ENCODE results near the gene COLQ.

Gene COLQ

DNA sequence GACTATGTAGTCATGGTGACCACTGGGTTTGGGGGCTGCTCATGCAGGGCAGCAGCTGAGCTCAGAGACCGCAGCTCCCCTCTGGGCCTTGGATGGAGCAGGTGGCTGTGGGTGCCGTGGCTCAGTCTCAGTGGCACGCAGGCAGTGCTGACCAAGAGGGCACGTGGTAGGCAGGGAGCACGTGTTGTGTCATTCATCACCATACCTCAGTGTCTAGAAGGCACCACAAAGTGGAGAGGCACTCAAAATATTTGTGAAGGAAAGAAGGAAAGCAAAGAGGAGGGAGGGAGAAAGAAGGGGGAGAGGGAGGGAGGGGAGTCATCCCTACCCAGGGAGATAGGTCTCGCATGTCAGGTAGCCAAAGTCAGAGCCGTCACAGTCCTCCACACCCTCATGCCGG lies 68.0 kb downstream of the COLQ start:
- DNase-seq (ENCODE audit: low read depth) = no peak
- no peak for TF ChIP-seq CTCF (conservative IDR thresholded peaks at IDR 0.05; ENCODE audit: low read depth, low read length)
- no peak overlapping the region for H3K4me3 ChIP-seq (ENCODE audit: low read depth, low read length)

- H3K4me3 ChIP-seq (ENCODE audit: low read depth, low read length) = no peak overlapping the region
- TF ChIP-seq CTCF (conservative IDR thresholded peaks at IDR 0.05; ENCODE audit: low read depth, low read length) = no peak
- DNase-seq (ENCODE audit: low read depth) = no peak
Measured at GRCh38 chr3:15452961-15453360, 68.5 kb downstream of the COLQ start.

GRCh38 chr3:15452156-15452555 lies 69.3 kb downstream of the COLQ start:
- DNase-seq (ENCODE audit: low read depth) = no peak
- TF ChIP-seq CTCF (conservative IDR thresholded peaks at IDR 0.05; ENCODE audit: low read depth, low read length) = no peak
- no peak overlapping the region for H3K4me3 ChIP-seq (ENCODE audit: low read depth, low read length)

DNA sequence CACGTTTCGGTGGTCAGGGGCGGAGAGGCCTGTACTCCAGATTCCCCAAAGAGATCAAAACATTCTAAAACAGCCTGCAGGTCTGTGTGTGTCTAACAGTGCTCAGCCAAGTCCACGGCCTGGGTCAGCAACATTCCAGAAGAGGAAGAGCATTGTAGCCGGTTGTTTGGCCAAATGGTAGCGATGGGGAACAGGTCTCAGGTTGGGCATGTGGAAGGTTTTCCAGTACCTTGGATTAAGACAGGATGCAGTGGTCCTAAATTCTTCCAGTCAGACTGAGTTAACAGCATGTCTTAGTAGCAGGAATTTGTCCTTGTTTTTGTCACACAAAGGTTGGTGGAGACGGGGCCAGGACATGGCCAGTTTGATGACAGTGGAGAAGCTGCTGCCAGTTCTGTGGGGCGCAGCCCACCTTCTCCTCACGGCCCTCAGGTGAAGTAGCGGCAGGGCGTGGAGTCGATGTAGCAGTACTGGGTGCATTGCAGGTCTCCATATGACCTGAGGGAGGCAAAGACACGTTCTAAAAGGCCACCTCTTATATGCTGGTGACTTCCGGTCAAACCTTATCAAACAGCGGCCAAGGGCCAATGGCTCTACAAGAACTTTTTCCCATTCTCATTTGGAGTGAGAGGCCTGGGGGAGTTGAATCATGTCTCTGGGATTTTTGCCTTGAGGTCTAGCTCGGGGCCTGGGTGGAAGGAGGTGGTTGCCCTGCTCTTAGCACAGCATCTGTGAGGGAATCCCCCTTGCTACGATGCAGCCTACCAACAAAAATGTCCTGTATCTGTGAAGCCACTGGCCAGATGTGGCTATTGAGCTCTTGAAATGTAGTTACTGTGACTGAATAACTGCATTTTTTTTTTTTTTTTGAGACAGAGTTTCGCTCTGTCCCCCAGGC lies 70.0 kb downstream of the COLQ start:
- TF ChIP-seq CTCF (conservative IDR thresholded peaks at IDR 0.05; ENCODE audit: low read depth, low read length) = no peak
- no peak for DNase-seq (ENCODE audit: low read depth)
- H3K4me3 ChIP-seq (ENCODE audit: low read depth, low read length) = no peak overlapping the region

GRCh38 chr3:15450438-15451215 lies 70.9 kb downstream of the COLQ start:
- no peak for DNase-seq (ENCODE audit: low read depth)
- TF ChIP-seq CTCF (conservative IDR thresholded peaks at IDR 0.05; ENCODE audit: low read depth, low read length) = no peak
- no peak overlapping the region for H3K4me3 ChIP-seq (ENCODE audit: low read depth, low read length)

DNA sequence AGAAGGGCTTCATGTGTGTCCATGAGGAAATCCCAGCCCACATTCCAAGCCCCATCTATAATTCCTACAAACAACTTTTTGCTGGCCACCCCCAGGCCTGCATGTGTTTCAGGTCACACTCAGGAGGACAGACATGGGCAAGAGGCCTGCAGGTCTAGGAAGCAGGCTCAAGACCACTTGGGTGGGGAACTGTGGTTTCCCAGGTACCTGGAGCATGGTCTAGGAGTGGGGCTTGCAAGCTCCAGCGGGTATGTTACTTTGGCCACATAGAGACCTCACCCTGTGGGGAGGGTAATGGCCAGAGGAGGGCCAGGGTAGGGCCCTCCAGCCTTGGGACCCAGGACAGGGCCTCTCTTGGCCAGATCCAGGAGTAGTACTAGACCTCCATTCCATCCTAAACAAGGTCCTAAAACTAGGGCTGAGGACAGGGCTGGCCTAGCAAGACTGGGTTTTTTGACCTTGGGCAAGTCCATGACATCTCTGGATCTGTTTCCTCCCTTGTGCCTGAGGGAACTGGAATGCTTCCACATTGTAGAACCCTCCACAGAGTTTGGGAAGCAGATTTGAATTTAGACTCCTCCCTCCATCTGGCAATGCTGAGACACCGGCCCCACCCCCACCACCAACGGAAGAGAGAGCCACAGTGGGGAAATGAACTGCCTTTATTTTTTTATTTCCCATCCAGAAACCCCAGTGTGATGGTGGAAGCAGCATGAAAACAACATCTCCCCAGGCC lies 71.8 kb downstream of the COLQ start:
- no peak for DNase-seq (ENCODE audit: low read depth)
- no peak overlapping the region for H3K4me3 ChIP-seq (ENCODE audit: low read depth, low read length)
- TF ChIP-seq CTCF (conservative IDR thresholded peaks at IDR 0.05; ENCODE audit: low read depth, low read length) = no peak
